Mammary epithelial cell (primary cell): ENCODE data around the gene FOLR3.
"Not testable (repeated sequence)": the region's sequence is repeated elsewhere in the genome, so short reads cannot be mapped to it uniquely, and the experiment has no call there.

Source experiments
- CTCF ChIP-seq, 2 donors: IDR thresholded peaks in 1 of 2; conservative IDR thresholded peaks in 1 of 2; 2 replicates each; pipeline ENCODE4 v1.5.1; 2011 to 2012; ENCODE audit warnings: inconsistent platforms in 2 of 2, low read length in 2 of 2, mild to moderate bottlenecking in 2 of 2, control low read depth in 1 of 2, low read depth in 1 of 2; ENCODE audit not compliant: insufficient read depth in 1 of 2; ENCODE audit errors: extremely low read depth in 1 of 2
- EZH2 ChIP-seq: IDR thresholded peaks from 2 replicates; pipeline ENCODE4 v1.6.1; 2012; ENCODE audit warnings: low read length, inconsistent platforms, borderline replicate concordance

DNA sequence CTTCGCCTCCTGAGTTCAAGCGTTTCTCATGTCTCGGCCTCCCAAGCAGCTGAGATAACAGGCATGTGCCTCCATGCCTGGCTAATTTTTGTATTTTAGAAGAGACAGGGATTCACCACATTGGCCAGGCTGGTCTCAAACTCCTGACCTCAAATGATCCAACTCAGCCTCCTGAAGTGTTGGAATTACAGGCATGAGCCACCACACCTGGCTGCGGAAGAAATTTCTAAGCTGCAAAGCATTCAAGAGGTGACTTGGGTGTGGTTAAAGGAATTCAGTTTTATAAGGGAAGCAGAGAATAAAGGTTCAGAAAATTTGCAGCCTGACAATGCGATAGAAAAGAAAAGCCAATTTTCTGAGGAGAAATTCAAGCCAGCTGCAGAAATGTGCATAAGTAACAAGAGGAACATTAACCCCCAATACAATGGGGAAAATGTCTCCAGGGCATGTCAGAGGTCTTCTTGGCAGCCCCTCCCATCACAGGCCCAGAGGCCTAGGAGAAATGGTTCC lies 33.6 kb downstream of the FOLR3 start:
- not testable (repeated sequence) for TF ChIP-seq CTCF (conservative IDR thresholded peaks at IDR 0.05 in 1 of 2, IDR thresholded peaks at IDR 0.05 in 1 of 2; ENCODE audit: extremely low read depth in 1 of 2, insufficient read depth in 1 of 2, low read depth in 1 of 2, low read length in 2 of 2); EZH2
